ENCODE measurements around the gene RPL41. TPM values are rescaled to one million over a fixed set of nuclear protein-coding genes. Genes with fewer than 3 reads are reported as not detected.
A peak's percentile ranks its signal among the peaks of the same experiment; 100 is the strongest.

The RPL41 gene
- total and polyA plus RNA-seq, 4 donors: 970 to 5,681 (median 2,969) TPM

DNA sequence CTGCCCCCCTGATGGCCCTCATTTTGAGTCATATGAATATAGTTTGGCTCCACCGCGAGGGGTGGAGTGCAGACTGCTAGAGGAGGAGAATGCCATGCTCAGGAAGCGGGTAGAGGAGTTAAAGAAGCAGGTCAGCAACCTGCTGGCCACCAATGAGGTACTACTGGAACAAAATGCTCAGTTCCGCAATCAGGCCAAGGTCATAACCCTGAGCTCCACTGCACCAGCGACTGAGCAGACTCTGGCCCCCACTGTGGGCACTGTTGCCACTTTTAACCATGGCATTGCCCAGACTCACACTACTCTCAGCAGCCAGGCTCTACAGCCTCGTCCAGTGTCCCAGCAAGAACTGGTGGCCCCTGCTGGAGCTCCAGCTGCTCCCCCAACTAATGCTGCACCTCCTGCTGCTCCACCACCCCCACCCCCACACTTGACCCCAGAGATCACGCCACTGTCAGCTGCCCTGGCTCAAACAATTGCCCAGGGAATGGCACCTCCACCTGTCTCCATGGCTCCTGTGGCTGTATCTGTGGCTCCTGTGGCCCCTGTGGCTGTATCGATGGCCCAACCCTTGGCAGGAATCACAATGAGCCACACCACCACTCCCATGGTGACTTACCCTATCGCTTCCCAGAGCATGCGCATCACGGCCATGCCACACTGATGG is 4.9 kb downstream of the RPL41 start:
- H3K36me3 ChIP-seq (ENCODE audit: control insufficient read depth, insufficient read depth, low read length): peaks cover 28% of the 10 kb centered on the region
- 88% methylated on average over 11 of the region's 11 CpGs for WGBS (ENCODE audit: insufficient coverage)
- no peak for DNase-seq (ENCODE audit: low read depth in 4 of 6, low spot score in 6 of 6)
- peaks cover 16% of the 10 kb centered on the region for H3K4me1 ChIP-seq (ENCODE audit: control insufficient read depth, insufficient read depth, low read length)
- no peak overlapping the region for H3K4me3 ChIP-seq (ENCODE audit: low read depth, low read length)
- no peaks in the 10 kb centered on the region for H3K27me3 ChIP-seq (ENCODE audit: control insufficient read depth, insufficient read depth, low read length)
- no peak overlapping the region for H3K27ac ChIP-seq (ENCODE audit: low read depth, low read length)
- H3K9me3 ChIP-seq (ENCODE audit: control insufficient read depth, insufficient read depth, low read length): no peaks in the 10 kb centered on the region

DNA sequence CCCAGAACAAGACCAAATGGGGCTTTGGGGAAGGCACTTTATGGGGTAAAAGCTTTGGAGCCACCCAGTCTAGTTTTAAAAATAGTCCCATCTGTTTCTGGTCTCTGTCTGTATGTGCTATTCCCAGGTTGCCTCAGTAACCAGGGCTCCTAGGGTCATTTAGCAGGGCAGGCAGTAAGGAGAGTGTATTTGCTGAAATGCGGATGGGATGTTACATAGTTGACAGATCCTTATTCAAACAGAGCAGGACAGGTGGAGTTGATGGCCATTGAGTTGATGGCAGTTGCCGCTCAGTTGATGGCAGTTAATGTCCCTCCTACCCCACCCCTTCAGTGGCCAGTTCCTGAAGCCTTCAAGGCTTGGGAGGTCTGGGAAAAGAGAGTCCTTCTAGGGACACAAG is 6.2 kb downstream of the RPL41 start:
- Histone ChIP-seq H3K4me1 (ENCODE audit: control insufficient read depth, insufficient read depth, low read length) (peaks cover 17% of the 10 kb centered on the region), H3K9me3 (ENCODE audit: control insufficient read depth, insufficient read depth, low read length) (no peaks in the 10 kb centered on the region), H3K27me3 (ENCODE audit: control insufficient read depth, insufficient read depth, low read length) (no peaks in the 10 kb centered on the region), H3K27ac (ENCODE audit: low read depth, low read length) (no peak overlapping the region), H3K4me3 (ENCODE audit: low read depth, low read length) (no peak overlapping the region), H3K36me3 (ENCODE audit: control insufficient read depth, insufficient read depth, low read length) (peaks cover 28% of the 10 kb centered on the region)
- no CpG with 5 or more reads among the region's 2 CpGs for WGBS (ENCODE audit: insufficient coverage)
- DNase-seq (ENCODE audit: low read depth in 4 of 6, low spot score in 6 of 6): no peak

- H3K27me3 ChIP-seq (ENCODE audit: control insufficient read depth, insufficient read depth, low read length): no peaks in the 10 kb centered on the region
- H3K4me3 ChIP-seq (ENCODE audit: low read depth, low read length): no peak overlapping the region
- no peak for DNase-seq (ENCODE audit: low read depth in 4 of 6, low spot score in 6 of 6)
- H3K4me1 ChIP-seq (ENCODE audit: control insufficient read depth, insufficient read depth, low read length): peaks cover 19% of the 10 kb centered on the region
- 94% methylated on average over 4 of the region's 4 CpGs for WGBS (ENCODE audit: insufficient coverage)
- peaks cover 28% of the 10 kb centered on the region for H3K36me3 ChIP-seq (ENCODE audit: control insufficient read depth, insufficient read depth, low read length)
- H3K27ac ChIP-seq (ENCODE audit: low read depth, low read length): no peak overlapping the region
- no peaks in the 10 kb centered on the region for H3K9me3 ChIP-seq (ENCODE audit: control insufficient read depth, insufficient read depth, low read length)
Observed at GRCh38 chr12:56124133-56124532, 7.7 kb downstream of the RPL41 start.

DNA sequence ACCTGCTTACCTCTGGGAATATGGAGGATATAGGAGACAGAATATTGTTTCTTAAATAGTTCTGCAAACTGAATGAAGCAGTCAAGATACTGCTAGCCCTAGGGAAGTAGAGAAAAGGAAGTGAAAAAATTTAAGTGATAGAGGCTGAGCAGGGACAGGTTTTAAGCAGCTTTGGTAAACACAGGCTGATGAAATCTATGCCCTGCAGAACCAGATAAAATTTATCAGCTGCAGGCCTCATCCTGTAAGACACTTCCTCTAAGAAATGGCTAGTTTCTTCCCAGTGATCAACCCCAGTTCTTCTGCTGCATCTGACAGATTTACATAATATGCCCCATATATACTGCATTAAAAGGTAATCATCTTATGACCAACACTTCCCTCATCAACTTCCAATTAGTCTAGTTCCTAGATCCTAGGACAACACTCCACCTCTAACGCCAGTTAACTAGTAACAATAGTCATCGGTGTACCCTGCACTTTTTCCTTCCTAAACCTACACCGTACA is 10.4 kb downstream of the RPL41 start:
- DNase-seq (ENCODE audit: low read depth in 4 of 6, low spot score in 6 of 6): no peak
- Histone ChIP-seq H3K27me3 (ENCODE audit: control insufficient read depth, insufficient read depth, low read length) (no peaks in the 10 kb centered on the region), H3K4me1 (ENCODE audit: control insufficient read depth, insufficient read depth, low read length) (peaks cover 30% of the 10 kb centered on the region), H3K36me3 (ENCODE audit: control insufficient read depth, insufficient read depth, low read length) (peaks cover 27% of the 10 kb centered on the region), H3K27ac (ENCODE audit: low read depth, low read length) (peak overlapping the region; percentile 86), H3K9me3 (ENCODE audit: control insufficient read depth, insufficient read depth, low read length) (no peaks in the 10 kb centered on the region), H3K4me3 (ENCODE audit: low read depth, low read length) (no peak overlapping the region)
- 83% methylated on average over 3 of the region's 3 CpGs for WGBS (ENCODE audit: insufficient coverage)

GRCh38 chr12:56127485-56127887 is 11.1 kb downstream of the RPL41 start:
- WGBS (ENCODE audit: insufficient coverage): 0% methylated on average over 2 of the region's 8 CpGs
- H3K27ac ChIP-seq (ENCODE audit: low read depth, low read length): peak overlapping the region; percentile 86

GRCh38 chr12:56127888-56128669 is 11.6 kb downstream of the RPL41 start, which contains the start of gene ESYT1:
Gene ESYT1, plus strand, starts transcription at chr12:56128267. Its CDS starts 53 bp downstream, at chr12:56128320.
- no peaks in the 10 kb centered on the region for H3K27me3 ChIP-seq (ENCODE audit: control insufficient read depth, insufficient read depth, low read length)
- peak within 1 kb of the TSS; percentile 91 for H3K4me3 ChIP-seq (ENCODE audit: low read depth, low read length)
- no peaks in the 10 kb centered on the region for H3K9me3 ChIP-seq (ENCODE audit: control insufficient read depth, insufficient read depth, low read length)
- H3K36me3 ChIP-seq (ENCODE audit: control insufficient read depth, insufficient read depth, low read length): peaks cover 35% of the 10 kb centered on the region
- H3K27ac ChIP-seq (ENCODE audit: low read depth, low read length): peak within 1 kb of the TSS; percentile 92
- peak in 5 of 6 donors; percentile 95 to 100 (median 98) for DNase-seq (ENCODE audit: low read depth in 4 of 6, low spot score in 6 of 6)
- WGBS (ENCODE audit: insufficient coverage): under 1% methylated on average over 48 of the region's 49 CpGs
- peaks cover 30% of the 10 kb centered on the region for H3K4me1 ChIP-seq (ENCODE audit: control insufficient read depth, insufficient read depth, low read length)

More at GRCh38 chr12:56127485-56127887, 11.1 kb downstream of the RPL41 start:
- no peak for DNase-seq (ENCODE audit: low read depth in 4 of 6, low spot score in 6 of 6)
- Histone ChIP-seq H3K36me3 (ENCODE audit: control insufficient read depth, insufficient read depth, low read length) (peaks cover 29% of the 10 kb centered on the region), H3K4me1 (ENCODE audit: control insufficient read depth, insufficient read depth, low read length) (peaks cover 30% of the 10 kb centered on the region), H3K27me3 (ENCODE audit: control insufficient read depth, insufficient read depth, low read length) (no peaks in the 10 kb centered on the region), H3K4me3 (ENCODE audit: low read depth, low read length) (peak overlapping the region; percentile 91), H3K9me3 (ENCODE audit: control insufficient read depth, insufficient read depth, low read length) (no peaks in the 10 kb centered on the region)

DNA sequence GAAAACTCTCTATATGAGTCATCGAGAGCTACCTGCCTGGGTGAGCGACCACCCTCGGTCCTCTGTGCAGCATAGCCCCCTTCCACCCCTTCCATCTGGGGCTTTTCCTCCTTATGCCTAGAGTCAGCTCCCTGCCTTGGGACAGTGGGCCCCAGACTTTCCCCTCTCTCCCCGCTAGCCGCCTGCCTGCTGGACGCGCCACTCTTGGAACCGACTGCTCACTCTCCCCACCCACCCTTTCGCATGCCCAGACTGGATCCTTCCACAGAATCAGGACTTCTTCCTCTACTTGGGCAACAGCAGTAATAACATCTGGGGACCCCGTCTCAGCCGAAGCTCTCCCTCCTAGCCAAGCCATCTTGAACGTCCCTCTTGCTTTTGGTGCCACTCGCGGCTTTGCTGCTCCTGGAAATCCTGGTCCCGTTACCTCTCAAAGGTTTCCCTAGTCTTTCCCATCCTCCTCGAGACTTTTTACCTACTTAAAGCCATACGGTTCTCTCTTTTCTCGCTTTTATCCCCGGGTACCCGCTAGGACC is 12.3 kb downstream of the RPL41 start:
- Histone ChIP-seq H3K4me3 (ENCODE audit: low read depth, low read length) (peak overlapping the region; percentile 91), H3K27ac (ENCODE audit: low read depth, low read length) (peak overlapping the region; percentile 92), H3K9me3 (ENCODE audit: control insufficient read depth, insufficient read depth, low read length) (no peaks in the 10 kb centered on the region), H3K36me3 (ENCODE audit: control insufficient read depth, insufficient read depth, low read length) (peaks cover 39% of the 10 kb centered on the region), H3K27me3 (ENCODE audit: control insufficient read depth, insufficient read depth, low read length) (no peaks in the 10 kb centered on the region), H3K4me1 (ENCODE audit: control insufficient read depth, insufficient read depth, low read length) (peaks cover 30% of the 10 kb centered on the region)
- under 1% methylated on average over 20 of the region's 20 CpGs for WGBS (ENCODE audit: insufficient coverage)
- peak in 2 of 6 donors; percentile 32 to 51 for DNase-seq (ENCODE audit: low read depth in 4 of 6, low spot score in 6 of 6)

- WGBS (ENCODE audit: insufficient coverage): under 1% methylated on average over 23 of the region's 29 CpGs
- H3K4me3 ChIP-seq (ENCODE audit: low read depth, low read length): peak overlapping the region; percentile 91
- H3K9me3 ChIP-seq (ENCODE audit: control insufficient read depth, insufficient read depth, low read length): no peaks in the 10 kb centered on the region
- peak in 2 of 6 donors; percentile 56 to 66 for DNase-seq (ENCODE audit: low read depth in 4 of 6, low spot score in 6 of 6)
- H3K27ac ChIP-seq (ENCODE audit: low read depth, low read length): peak overlapping the region; percentile 92
- no peaks in the 10 kb centered on the region for H3K27me3 ChIP-seq (ENCODE audit: control insufficient read depth, insufficient read depth, low read length)
- peaks cover 30% of the 10 kb centered on the region for H3K4me1 ChIP-seq (ENCODE audit: control insufficient read depth, insufficient read depth, low read length)
- peaks cover 46% of the 10 kb centered on the region for H3K36me3 ChIP-seq (ENCODE audit: control insufficient read depth, insufficient read depth, low read length)
Observed at GRCh38 chr12:56129206-56129941, 12.9 kb downstream of the RPL41 start.

DNA sequence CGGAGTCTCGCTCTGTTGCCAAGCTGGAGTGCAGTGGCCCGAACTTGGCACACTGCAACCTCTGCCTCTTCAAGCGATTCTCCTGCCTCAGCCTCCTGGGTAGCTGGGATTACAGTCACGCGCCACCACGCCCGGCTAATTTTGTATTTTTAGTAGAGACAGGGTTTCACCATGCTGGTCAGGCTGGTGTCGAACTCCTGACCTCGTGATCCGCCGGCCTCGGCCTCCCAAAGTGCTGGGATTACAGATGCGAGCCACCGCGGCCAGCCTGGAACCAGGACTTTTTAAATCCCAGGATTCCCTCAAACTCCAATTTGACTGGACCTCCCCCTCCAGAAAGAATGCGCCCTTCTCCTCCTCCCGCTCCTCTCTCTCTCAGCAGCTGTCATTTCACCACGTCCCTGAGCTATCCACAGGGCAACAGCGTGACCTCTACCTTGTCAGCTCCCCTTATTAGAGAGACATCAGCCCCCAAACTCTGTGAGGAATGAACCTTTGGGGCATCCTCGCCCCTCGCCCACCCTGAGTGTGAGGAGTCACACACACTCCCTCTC is 13.6 kb downstream of the RPL41 start:
- Histone ChIP-seq H3K9me3 (ENCODE audit: control insufficient read depth, insufficient read depth, low read length) (no peaks in the 10 kb centered on the region), H3K4me1 (ENCODE audit: control insufficient read depth, insufficient read depth, low read length) (peaks cover 30% of the 10 kb centered on the region), H3K27ac (ENCODE audit: low read depth, low read length) (no peak overlapping the region), H3K36me3 (ENCODE audit: control insufficient read depth, insufficient read depth, low read length) (peaks cover 50% of the 10 kb centered on the region), H3K27me3 (ENCODE audit: control insufficient read depth, insufficient read depth, low read length) (no peaks in the 10 kb centered on the region), H3K4me3 (ENCODE audit: low read depth, low read length) (peak overlapping the region; percentile 91)
- WGBS (ENCODE audit: insufficient coverage): 73% methylated on average over 22 of the region's 22 CpGs
- DNase-seq (ENCODE audit: low read depth in 4 of 6, low spot score in 6 of 6): no peak

Measured in spinal cord (tissue), 10 donors.